AG04450 (cell line): ENCODE data around the gene SOX18. TPM values are rescaled to one million over a fixed set of nuclear protein-coding genes. Genes with fewer than 3 reads are reported as not detected.

ENCODE experiments used
- CTCF ChIA-PET: fragments of 300-600, 350-600 bp; formaldehyde crosslinking; extraction: SDS; loops from one replicate; lab custom pipeline; 2022; ENCODE audit warnings: antibody characterized with exemption, inconsistent platforms; lab: Charles Lee
- POLR2A ChIA-PET: fragments of 350-600 bp; formaldehyde crosslinking; extraction: SDS; loops from one replicate; lab custom pipeline; 2021; ENCODE audit warnings: antibody characterized with exemption, inconsistent platforms; lab: Yijun Ruan, JAX
- DNase-seq: peaks from one replicate; pipeline ENCODE4 v3.0.0-alpha.2; 2011; ENCODE audit warnings: low read depth, low spot score
- H3K27ac ChIP-seq: one replicate; pipeline ENCODE4 v1.5.1; 2012; ENCODE audit warnings: low read depth, low read length, control low read depth
- H3K27me3 ChIP-seq: one replicate; pipeline ENCODE4 v1.6.0; 2012; ENCODE audit warnings: low read length; ENCODE audit not compliant: control insufficient read depth, insufficient read depth
- H3K4me3 ChIP-seq: 2 replicates; pipeline ENCODE4 v1.5.1; 2011; ENCODE audit warnings: mild to moderate bottlenecking, low read depth, low read length, control low read depth
- H3K9me3 ChIP-seq: 2 replicates; pipeline ENCODE4 v1.5.1; 2012; ENCODE audit warnings: low read length; ENCODE audit not compliant: control insufficient read depth, insufficient read depth
- CTCF ChIP-seq: IDR thresholded peaks from 2 replicates; pipeline ENCODE4 v1.5.1; 2011; ENCODE audit warnings: low read depth, low read length, control low read depth, inconsistent platforms
- polyA plus RNA-seq: library from polyadenylated mRNA; depleted of rRNA; stranded (reverse); fragments of >200 nt; gene quantifications from 2 replicates; pipeline ENCODE4 v1.2.3, GENCODE V29; 2011

Gene SOX18
- polyA plus RNA-seq, 1 experiment, result not detected

DNA sequence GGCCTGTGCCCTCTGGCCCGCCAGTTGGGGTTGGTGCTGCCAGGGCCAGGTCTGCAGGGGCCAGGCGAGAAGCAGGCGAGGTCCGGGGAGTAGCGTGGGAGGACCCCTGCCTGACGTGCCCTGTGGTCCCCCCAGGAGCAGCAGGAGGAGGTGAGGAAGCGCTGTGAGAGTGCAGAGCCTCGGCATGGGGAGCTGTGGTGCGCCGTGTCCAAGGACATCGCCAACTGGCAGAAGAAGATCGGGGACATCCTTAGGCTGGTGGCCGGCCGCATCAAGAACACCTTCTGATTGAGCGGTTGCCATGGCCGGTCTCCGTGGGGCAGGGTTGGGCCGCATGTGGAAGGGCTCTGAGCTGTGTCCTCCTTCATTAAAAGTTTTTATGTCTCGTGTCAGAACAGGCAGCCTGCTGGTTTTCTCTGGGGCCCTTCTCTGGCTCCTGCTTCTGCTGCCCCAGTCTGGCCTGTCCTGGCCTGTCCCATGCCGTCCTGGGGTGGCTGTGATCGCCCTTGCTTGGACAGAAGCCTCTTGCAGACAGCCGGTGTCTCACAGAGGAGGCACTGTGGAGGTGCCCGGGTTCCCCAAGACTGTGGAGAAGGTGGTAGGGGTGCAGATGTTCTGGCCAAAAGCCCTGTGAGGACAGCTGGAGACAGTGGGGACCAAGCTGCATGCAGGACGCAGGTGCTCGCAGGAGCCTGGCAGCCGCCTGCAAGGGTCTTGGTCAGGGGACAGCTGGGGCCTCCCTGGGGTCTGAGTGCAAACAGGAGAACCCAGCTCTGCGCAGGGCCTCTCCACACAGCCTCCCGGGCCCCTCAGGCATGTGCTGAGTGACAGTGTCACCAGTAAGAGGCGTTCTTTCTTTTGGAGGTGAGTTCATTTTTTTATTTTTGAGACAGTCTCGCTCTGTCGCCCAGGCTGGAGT lies 16.5 kb downstream of the SOX18 start:
- DNase-seq, result no peak
- H3K9me3 ChIP-seq, result no peaks in the 10 kb centered on the region; the same call in 1 of the 2 replicates
- peaks cover 8% of the 10 kb centered on the region for H3K27me3 ChIP-seq
- no peak overlapping the region for H3K27ac ChIP-seq
- TF ChIP-seq CTCF, result no peak
- POLR2A ChIA-PET, result no interaction called here
- CTCF ChIA-PET, result no interaction called here
- H3K4me3 ChIP-seq, result no peak overlapping the region

GRCh38 chr20:64031822-64032314 lies 17.6 kb downstream of the SOX18 start:
- Histone ChIP-seq H3K4me3 (no peak overlapping the region), H3K27ac (no peak overlapping the region), H3K9me3 (no peaks in the 10 kb centered on the region; the same call in 1 of the 2 replicates), H3K27me3 (no peaks in the 10 kb centered on the region)
- ChIA-PET CTCF (no interaction called here), POLR2A (no interaction called here)
- DNase-seq, result no peak
- no peak for TF ChIP-seq CTCF

- POLR2A ChIA-PET, result no interaction called here
- Histone ChIP-seq H3K9me3 (no peaks in the 10 kb centered on the region; the same call in 1 of the 2 replicates), H3K4me3 (no peak overlapping the region), H3K27ac (no peak overlapping the region), H3K27me3 (no peaks in the 10 kb centered on the region)
- no peak for TF ChIP-seq CTCF
- no peak for DNase-seq
- CTCF ChIA-PET, result no interaction called here
Measured at GRCh38 chr20:64030371-64031134, 18.9 kb downstream of the SOX18 start.

GRCh38 chr20:64029293-64030117 lies 19.9 kb downstream of the SOX18 start:
- Histone ChIP-seq H3K27me3 (no peaks in the 10 kb centered on the region), H3K4me3 (no peak overlapping the region), H3K9me3 (no peaks in the 10 kb centered on the region; the same call in 1 of the 2 replicates), H3K27ac (no peak overlapping the region)
- no peak for DNase-seq
- POLR2A ChIA-PET, result no interaction called here
- no peak for TF ChIP-seq CTCF
- CTCF ChIA-PET, result no interaction called here
